DOHH2 (cell line): ENCODE data around the gene ALKBH4.

ENCODE experiments used
- EZH2phosphoT487 ChIP-seq: fragments of 200-600 bp; sonication (generic); IDR thresholded peaks from 2 replicates; pipeline ENCODE4 v1.6.1; 2017; ENCODE audit warnings: borderline replicate concordance, mild to moderate bottlenecking, antibody characterized with exemption, low read length, moderate library complexity, mixed read lengths
- TF ChIP-seq, protein P1 (sequence below): fragments of 200-600 bp; sonication (generic); IDR thresholded peaks from one replicate; pipeline ENCODE4 v1.5.1; 2014; ENCODE audit warnings: antibody characterized with exemption, mild to moderate bottlenecking, low read depth, low read length; ENCODE audit not compliant: poor library complexity, severe bottlenecking

DNA sequence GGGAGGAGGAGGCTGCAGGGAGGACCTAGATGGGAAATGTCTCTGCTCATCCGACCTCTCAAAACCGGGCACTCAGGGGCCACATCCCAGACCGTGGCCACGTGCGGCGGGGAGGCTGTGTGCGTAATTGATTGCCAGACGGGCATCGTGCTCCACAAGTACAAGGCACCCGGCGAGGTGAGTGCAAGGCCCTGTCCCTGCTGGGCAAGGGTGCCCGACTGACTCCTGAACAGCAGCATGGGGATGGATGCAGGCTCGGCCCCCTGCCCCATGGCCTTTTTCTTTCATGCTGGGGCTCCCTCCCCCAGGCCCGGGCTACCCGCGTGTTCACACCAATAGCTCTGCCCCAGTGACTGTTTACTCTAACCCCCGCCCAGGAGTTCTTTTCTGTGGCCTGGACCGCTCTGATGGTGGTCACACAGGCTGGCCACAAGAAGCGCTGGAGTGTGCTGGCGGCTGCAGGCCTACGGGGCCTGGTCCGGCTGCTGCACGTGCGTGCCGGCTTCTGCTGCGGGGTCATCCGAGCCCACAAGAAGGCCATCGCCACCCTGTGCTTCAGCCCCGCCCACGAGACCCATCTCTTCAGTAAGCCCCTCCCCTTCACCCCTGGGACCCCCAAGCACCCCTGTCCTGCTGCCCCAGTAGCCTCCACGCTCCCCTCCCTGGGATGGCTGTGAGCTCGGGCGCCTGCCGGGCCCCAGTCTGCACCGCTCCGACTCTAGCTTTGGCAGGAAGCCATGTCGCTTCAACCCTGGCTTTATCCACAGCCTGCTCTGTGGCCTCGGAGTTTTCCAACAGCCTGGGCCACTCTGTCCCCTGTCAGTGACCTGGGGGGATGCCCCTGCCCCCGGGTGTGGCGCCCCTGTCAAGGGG, 4.1 kb upstream of the ALKBH4 start:
- TF ChIP-seq, protein P1, sequence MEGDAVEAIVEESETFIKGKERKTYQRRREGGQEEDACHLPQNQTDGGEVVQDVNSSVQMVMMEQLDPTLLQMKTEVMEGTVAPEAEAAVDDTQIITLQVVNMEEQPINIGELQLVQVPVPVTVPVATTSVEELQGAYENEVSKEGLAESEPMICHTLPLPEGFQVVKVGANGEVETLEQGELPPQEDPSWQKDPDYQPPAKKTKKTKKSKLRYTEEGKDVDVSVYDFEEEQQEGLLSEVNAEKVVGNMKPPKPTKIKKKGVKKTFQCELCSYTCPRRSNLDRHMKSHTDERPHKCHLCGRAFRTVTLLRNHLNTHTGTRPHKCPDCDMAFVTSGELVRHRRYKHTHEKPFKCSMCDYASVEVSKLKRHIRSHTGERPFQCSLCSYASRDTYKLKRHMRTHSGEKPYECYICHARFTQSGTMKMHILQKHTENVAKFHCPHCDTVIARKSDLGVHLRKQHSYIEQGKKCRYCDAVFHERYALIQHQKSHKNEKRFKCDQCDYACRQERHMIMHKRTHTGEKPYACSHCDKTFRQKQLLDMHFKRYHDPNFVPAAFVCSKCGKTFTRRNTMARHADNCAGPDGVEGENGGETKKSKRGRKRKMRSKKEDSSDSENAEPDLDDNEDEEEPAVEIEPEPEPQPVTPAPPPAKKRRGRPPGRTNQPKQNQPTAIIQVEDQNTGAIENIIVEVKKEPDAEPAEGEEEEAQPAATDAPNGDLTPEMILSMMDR: no peak
- TF ChIP-seq EZH2phosphoT487: no peak
